ENCODE results near the gene CCDC136. TPM values are rescaled to one million over a fixed set of nuclear protein-coding genes. Genes with fewer than 3 reads are reported as not detected.
A peak's percentile ranks its signal among the peaks of the same experiment; 100 is the strongest.

CCDC136 gene
- total and polyA plus RNA-seq, 2 experiments from 2014 or later, result 27.1 to 55.7 TPM

- Mint-ChIP-seq H3K27me3 (ENCODE audit: insufficient read depth, low read depth, poor library complexity) (no peaks in the 10 kb centered on the region), H3K9me3 (no peaks in the 10 kb centered on the region), H3K27ac (no peak overlapping the region), H3K36me3 (ENCODE audit: low read depth) (peaks cover 47% of the 10 kb centered on the region), H3K4me3 (no peak overlapping the region), H3K4me1 (peaks cover 20% of the 10 kb centered on the region)
- Histone ChIP-seq H3K4me3 (no peak overlapping the region), H3K27me3 (ENCODE audit: insufficient read depth) (no peaks in the 10 kb centered on the region), H3K79me2 (replicated peaks; ENCODE audit: insufficient read depth) (no peaks in the 10 kb centered on the region), H4K20me1 (replicated peaks; ENCODE audit: insufficient read depth) (0 out of 2 replicates have a peak, but pooled peaks cover 4% of the 10 kb centered on the region), H3F3A (replicated peaks; ENCODE audit: low read depth) (no peaks in the 10 kb centered on the region; the same call in 1 of the 2 replicates), H3K4me1 (ENCODE audit: insufficient read depth) (no peaks in the 10 kb centered on the region; the same call in 1 of the 2 replicates), H3K36me3 (ENCODE audit: insufficient read depth) (peaks cover 32% of the 10 kb centered on the region; the same call in 1 of the 2 replicates), H3K27ac (ENCODE audit: low read depth) (no peak overlapping the region), H3K4me2 (no peak overlapping the region), H3K9me2 (ENCODE audit: insufficient read depth) (no peaks in the 10 kb centered on the region), H2AFZ (no peak overlapping the region)
- TF ChIP-seq ZNF462 (CRISPR knock-in tag; IDR thresholded peaks at IDR 0.05) (no peak), STAT1 (IDR thresholded peaks at IDR 0.05; ENCODE audit: unreplicated experiment) (no peak), ZNF331 (CRISPR knock-in tag; IDR thresholded peaks at IDR 0.05; ENCODE audit: low read depth) (no peak)
- DNase-seq (ENCODE audit: low spot score) (no peak), ATAC-seq (no peak)
Observed at GRCh38 chr7:128801667-128802418, 10.1 kb downstream of the CCDC136 start.

GRCh38 chr7:128804484-128804883 is 12.7 kb downstream of the CCDC136 start:
- peak; percentile 88 for ATAC-seq
- TF ChIP-seq JUNB (IDR thresholded peaks at IDR 0.05; ENCODE audit: unreplicated experiment), result no peak
- no peak for TF ChIP-seq NANOG (IDR thresholded peaks at IDR 0.05; ENCODE audit: borderline replicate concordance)
- no peak for TF ChIP-seq ZNF462 (CRISPR knock-in tag; IDR thresholded peaks at IDR 0.05)

More at GRCh38 chr7:128804484-128804883, 12.7 kb downstream of the CCDC136 start:
- no peaks in the 10 kb centered on the region for H3K79me2 ChIP-seq (replicated peaks; ENCODE audit: insufficient read depth)
- DNase-seq (ENCODE audit: low spot score), result no peak
- H3K9me2 ChIP-seq (ENCODE audit: insufficient read depth), result no peaks in the 10 kb centered on the region
- H2AFZ ChIP-seq, result no peak overlapping the region
- Mint-ChIP-seq H3K27ac (peak overlapping the region; percentile 58; the same call in 1 of the 2 replicates), H3K4me1 (peaks cover 13% of the 10 kb centered on the region), H3K27me3 (ENCODE audit: insufficient read depth, low read depth, poor library complexity) (no peaks in the 10 kb centered on the region), H3K4me3 (no peak overlapping the region), H3K9me3 (no peaks in the 10 kb centered on the region), H3K36me3 (ENCODE audit: low read depth) (peaks cover 48% of the 10 kb centered on the region)
- peaks cover 28% of the 10 kb centered on the region; the same call in 1 of the 2 replicates for H3K36me3 ChIP-seq (ENCODE audit: insufficient read depth)
- H3K4me3 ChIP-seq, result no peak overlapping the region
- H4K20me1 ChIP-seq (replicated peaks; ENCODE audit: insufficient read depth), result 0 out of 2 replicates have a peak, but pooled peaks cover 4% of the 10 kb centered on the region
- H3F3A ChIP-seq (replicated peaks; ENCODE audit: low read depth), result no peaks in the 10 kb centered on the region; the same call in 1 of the 2 replicates
- H3K27me3 ChIP-seq (ENCODE audit: insufficient read depth), result no peaks in the 10 kb centered on the region
- no peaks in the 10 kb centered on the region for H3K4me1 ChIP-seq (ENCODE audit: insufficient read depth)
- H3K27ac ChIP-seq (ENCODE audit: low read depth), result no peak overlapping the region
- H3K4me2 ChIP-seq, result no peak overlapping the region

Measured in GM23338 (cell line).